ENCODE results near the gene ATP5F1C.

- TF ChIP-seq, protein P1, sequence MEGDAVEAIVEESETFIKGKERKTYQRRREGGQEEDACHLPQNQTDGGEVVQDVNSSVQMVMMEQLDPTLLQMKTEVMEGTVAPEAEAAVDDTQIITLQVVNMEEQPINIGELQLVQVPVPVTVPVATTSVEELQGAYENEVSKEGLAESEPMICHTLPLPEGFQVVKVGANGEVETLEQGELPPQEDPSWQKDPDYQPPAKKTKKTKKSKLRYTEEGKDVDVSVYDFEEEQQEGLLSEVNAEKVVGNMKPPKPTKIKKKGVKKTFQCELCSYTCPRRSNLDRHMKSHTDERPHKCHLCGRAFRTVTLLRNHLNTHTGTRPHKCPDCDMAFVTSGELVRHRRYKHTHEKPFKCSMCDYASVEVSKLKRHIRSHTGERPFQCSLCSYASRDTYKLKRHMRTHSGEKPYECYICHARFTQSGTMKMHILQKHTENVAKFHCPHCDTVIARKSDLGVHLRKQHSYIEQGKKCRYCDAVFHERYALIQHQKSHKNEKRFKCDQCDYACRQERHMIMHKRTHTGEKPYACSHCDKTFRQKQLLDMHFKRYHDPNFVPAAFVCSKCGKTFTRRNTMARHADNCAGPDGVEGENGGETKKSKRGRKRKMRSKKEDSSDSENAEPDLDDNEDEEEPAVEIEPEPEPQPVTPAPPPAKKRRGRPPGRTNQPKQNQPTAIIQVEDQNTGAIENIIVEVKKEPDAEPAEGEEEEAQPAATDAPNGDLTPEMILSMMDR (IDR thresholded peaks at IDR 0.05): no peak
- no peak for TF ChIP-seq ZFX (IDR thresholded peaks at IDR 0.05; ENCODE audit: borderline replicate concordance)
These were observed 14.6 kb downstream of the ATP5F1C start for GRCh38 chr10:7802606-7803005.
